ENCODE measurements around the gene CAPN9. TPM values are rescaled to one million over a fixed set of nuclear protein-coding genes. Genes with fewer than 3 reads are reported as not detected.
"Not testable (repeated sequence)": the region's sequence is repeated elsewhere in the genome, so short reads cannot be mapped to it uniquely, and the experiment has no call there.

The CAPN9 gene, protein sequence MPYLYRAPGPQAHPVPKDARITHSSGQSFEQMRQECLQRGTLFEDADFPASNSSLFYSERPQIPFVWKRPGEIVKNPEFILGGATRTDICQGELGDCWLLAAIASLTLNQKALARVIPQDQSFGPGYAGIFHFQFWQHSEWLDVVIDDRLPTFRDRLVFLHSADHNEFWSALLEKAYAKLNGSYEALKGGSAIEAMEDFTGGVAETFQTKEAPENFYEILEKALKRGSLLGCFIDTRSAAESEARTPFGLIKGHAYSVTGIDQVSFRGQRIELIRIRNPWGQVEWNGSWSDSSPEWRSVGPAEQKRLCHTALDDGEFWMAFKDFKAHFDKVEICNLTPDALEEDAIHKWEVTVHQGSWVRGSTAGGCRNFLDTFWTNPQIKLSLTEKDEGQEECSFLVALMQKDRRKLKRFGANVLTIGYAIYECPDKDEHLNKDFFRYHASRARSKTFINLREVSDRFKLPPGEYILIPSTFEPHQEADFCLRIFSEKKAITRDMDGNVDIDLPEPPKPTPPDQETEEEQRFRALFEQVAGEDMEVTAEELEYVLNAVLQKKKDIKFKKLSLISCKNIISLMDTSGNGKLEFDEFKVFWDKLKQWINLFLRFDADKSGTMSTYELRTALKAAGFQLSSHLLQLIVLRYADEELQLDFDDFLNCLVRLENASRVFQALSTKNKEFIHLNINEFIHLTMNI
- total RNA-seq: not detected in 2 replicates

DNA sequence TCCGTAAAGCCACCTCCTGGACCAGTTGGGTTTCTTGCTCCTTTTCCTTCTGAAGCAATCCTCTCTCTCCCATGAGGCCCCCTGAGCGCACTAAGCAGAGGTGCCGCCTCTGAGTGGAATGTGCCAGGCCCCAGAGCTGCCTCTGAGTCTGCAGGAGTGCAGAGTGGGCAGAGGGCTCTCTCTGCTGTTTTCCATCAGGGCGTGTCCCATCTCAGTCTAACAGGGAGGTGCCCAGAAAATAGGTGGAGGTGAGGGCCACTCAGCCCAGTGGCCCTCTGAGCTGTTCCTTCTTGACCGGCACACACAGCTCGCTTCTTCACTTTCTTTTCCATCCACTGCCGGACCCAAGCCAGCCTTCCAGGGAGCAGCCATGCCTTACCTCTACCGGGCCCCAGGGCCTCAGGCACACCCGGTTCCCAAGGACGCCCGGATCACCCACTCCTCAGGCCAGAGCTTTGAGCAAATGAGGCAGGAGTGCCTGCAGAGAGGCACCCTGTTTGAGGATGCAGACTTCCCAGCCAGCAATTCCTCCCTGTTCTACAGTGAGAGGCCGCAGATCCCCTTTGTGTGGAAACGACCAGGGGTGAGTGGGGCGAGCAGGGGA, at the start of gene CAPN9:
CAPN9 (plus strand) TSS at position 262 of the 604 bp plus-strand sequence; CDS start at position 371, 109 bp downstream.
- H3K4me1 Mint-ChIP-seq: no peaks in the 10 kb centered on the region
- no peak for DNase-seq
- H3K27ac Mint-ChIP-seq: no peak within 1 kb of the TSS
- no peaks in the 10 kb centered on the region for H3K9me3 Mint-ChIP-seq
- no peaks in the 10 kb centered on the region for H3K36me3 Mint-ChIP-seq (ENCODE audit: low read depth)
- H3K27me3 Mint-ChIP-seq: no peaks in the 10 kb centered on the region
- H3K4me3 Mint-ChIP-seq: no peak within 1 kb of the TSS
- intact Hi-C loops (cut with micrococcal nuclease): no loop called here

DNA sequence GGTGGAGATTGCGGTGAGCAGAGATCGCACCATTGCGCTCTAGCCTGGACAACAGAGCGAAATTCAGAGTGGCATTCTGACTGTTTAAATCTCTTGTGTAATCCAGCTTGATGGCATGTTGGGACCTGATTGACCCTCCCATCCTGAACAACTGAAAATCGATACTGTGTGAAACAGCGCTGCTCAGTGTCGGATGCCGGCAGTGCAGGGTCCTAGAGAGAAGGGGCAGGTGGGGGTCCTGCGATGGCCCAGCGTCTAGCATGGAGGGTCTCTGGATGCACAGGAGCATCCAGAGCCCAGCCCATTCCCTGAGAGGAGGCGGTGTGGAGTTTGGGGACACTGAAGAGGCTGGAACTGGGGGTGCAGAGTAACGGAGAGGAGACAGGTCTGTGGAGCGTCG, 49.1 kb upstream of the CAPN9 start:
- Mint-ChIP-seq H3K4me3 (no peak overlapping the region), H3K27ac (no peak overlapping the region), H3K36me3 (ENCODE audit: low read depth) (peaks cover 9% of the 10 kb centered on the region), H3K4me1 (no peaks in the 10 kb centered on the region), H3K27me3 (peaks cover 9% of the 10 kb centered on the region), H3K9me3 (no peaks in the 10 kb centered on the region)
- intact Hi-C loops (cut with micrococcal nuclease): no loop called here
- DNase-seq: no peak

DNA sequence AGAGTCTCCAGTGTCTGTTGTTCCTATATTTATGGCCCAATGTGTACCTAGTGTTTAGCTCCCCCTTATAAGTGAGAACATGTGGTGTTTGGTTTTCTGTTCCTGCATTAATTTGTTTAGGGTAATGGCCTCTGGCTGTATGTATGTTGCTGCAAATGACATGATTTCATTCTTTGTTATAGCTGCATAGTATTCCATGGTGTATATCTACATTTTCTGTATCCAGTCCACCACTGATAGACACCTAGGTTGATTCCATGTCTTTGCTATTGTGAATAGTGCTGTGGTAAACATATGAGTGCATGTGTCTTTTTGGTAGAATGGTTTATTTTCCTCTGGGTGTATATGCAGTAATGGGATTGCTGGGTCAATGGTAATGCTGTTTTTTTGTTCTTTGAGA, 48.2 kb upstream of the CAPN9 start:
- H3K9me3 Mint-ChIP-seq; DNase-seq; H3K27ac Mint-ChIP-seq; H3K4me3 Mint-ChIP-seq; intact Hi-C loops (cut with micrococcal nuclease); H3K36me3 Mint-ChIP-seq (ENCODE audit: low read depth); H3K4me1 Mint-ChIP-seq; H3K27me3 Mint-ChIP-seq: not testable (repeated sequence)

DNA sequence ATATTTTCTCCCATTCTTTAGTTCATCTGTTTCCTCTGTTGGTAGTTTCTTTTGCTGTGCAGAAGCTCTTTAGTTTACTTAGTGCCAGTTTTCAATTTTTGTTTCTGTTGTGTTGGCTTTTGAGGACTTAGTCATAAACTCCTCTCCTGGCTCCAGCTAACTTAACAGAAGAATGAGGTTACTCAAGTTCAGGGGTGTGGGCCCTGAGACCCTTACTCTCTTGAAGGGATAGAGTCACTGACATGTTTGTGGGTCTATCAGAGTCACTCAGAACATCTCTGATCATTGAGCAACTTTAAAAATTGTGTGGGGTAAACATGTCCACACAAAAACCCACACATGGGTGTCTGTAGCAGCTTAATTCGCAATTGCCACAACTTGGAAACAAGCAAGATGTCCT, 47.5 kb upstream of the CAPN9 start:
- DNase-seq: no peak
- Mint-ChIP-seq H3K4me1 (no peaks in the 10 kb centered on the region), H3K27ac (no peak overlapping the region), H3K4me3 (no peak overlapping the region), H3K9me3 (no peaks in the 10 kb centered on the region), H3K36me3 (ENCODE audit: low read depth) (no peaks in the 10 kb centered on the region), H3K27me3 (peaks cover 9% of the 10 kb centered on the region)
- intact Hi-C loops (cut with micrococcal nuclease): no loop called here

DNA sequence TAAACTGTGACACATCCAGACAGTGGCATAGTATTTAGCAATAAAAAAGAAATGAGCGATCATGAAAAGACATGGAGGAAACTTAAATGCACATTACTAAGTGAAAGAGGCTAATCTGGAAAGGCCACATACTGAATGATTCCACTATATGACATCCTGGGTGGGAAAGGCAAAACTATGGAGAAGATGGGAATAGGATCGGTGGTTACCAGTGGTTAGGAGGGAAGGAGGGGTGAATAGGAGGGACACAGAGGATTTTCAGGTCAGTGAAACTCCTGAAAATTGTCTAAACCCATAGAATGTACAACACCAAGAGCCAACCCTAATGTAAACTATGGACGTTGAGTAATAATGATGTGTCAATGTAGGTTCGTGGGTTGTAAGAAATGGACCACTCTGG, 47.1 kb upstream of the CAPN9 start:
- Mint-ChIP-seq H3K36me3 (ENCODE audit: low read depth) (no peaks in the 10 kb centered on the region), H3K4me1 (no peaks in the 10 kb centered on the region), H3K4me3 (no peak overlapping the region), H3K27ac (no peak overlapping the region), H3K27me3 (peaks cover 9% of the 10 kb centered on the region), H3K9me3 (no peaks in the 10 kb centered on the region)
- DNase-seq: no peak
- intact Hi-C loops (cut with micrococcal nuclease): no loop called here

DNA sequence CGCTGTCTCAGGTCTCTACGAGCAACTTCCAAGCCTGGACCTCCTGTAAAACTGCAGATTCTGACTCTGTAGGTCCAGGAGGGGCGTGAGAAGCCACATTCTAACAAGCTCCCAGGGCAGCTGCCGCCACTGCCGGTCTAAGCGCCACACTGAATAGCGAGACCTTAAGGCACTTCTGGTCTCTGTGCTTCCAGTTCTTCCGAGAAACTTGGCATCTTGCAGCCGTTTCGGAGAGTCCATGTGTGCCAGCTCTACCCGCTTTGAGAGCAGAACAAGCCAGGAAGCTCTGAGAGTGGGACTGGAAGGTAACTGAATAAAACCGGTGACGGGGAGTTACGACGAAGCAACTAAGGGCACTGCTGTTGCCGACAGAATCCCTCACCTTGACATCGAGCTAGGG, 45.8 kb upstream of the CAPN9 start:
- H3K36me3 Mint-ChIP-seq (ENCODE audit: low read depth): no peaks in the 10 kb centered on the region
- intact Hi-C loops (cut with micrococcal nuclease): no loop called here
- no peak for DNase-seq
- no peaks in the 10 kb centered on the region for H3K4me1 Mint-ChIP-seq
- peaks cover 9% of the 10 kb centered on the region for H3K27me3 Mint-ChIP-seq
- no peak overlapping the region for H3K27ac Mint-ChIP-seq
- H3K4me3 Mint-ChIP-seq: no peak overlapping the region
- no peaks in the 10 kb centered on the region for H3K9me3 Mint-ChIP-seq

DNA sequence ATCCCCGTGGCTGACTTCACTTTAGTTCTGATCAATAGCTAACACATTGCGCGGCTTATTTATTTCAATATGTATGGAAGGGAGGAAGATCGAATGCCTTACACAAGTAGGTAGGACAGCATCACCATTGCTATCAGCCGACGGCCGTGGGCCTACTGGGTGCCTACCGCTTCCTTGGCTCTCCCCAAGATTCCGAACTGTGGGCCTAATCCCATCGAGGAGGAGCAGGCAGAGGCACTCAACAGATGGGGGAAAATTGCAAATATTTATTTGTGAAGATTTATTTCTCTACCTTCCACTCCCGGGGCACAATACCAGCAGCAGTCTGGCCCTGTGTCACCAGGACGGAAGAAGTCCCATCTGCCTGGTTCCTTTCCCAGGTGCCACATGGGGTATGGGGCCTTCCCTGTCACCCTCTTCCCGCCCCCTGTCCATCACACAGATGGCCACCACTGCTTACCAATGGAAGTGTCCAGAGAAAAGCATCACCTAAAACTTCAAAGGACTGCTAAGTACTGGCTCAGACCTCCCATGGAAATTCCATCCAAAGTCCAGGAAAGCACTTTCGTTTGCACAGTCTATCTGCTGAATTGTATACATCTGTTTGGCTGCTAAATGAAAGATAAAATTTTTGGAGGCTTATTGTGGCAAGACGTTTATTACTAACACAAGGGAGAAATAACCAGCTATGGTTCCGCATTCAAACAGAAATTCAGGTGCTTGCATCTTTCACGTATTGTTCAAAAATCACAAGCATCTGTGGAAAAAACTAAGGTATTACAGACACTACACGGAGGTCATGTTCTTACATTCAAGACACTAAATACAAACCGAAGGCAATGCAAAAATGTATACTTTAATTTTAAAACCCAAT, 45.1 kb upstream of the CAPN9 start:
- H3K9me3 Mint-ChIP-seq: no peaks in the 10 kb centered on the region
- peaks cover 9% of the 10 kb centered on the region for H3K27me3 Mint-ChIP-seq
- H3K4me3 Mint-ChIP-seq: no peak overlapping the region
- no peak for DNase-seq
- no peak overlapping the region for H3K27ac Mint-ChIP-seq
- no peaks in the 10 kb centered on the region for H3K36me3 Mint-ChIP-seq (ENCODE audit: low read depth)
- intact Hi-C loops (cut with micrococcal nuclease): no loop called here
- no peaks in the 10 kb centered on the region for H3K4me1 Mint-ChIP-seq

DNA sequence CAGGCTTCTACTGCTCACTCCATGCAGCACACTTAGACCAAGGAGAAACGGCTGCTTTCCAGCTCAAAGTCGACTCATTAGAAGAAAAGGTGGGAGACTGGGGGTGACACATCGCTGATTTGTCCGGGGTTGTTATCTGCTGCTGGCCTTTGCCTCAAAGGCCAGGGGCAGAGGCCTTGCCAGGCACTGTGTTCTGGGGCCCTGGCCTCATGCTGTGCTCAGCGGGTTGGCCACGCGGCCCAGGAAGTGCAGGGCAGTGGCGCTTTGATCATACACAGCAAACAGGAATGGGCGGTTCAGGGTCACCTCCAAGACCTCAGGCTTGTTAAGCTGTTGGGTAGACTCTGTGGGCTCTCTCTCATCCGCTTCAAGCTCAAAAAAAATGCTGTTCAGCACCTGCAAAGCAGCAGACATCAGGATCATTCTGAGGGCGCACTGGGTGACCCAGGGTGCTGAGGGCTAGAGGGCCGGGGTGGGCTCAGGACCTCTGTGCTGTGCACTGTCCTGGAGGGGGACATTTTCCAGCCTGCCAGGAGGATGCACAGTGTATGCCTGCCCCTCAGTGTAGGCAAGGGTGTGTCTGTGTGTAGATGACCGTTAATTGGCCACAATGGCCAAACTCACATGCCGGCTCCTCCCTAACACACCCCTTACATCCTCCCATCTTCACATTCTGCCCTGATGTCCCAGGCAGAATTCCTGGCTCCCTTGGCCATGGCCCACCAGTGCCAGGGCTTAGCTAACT, 44.1 kb upstream of the CAPN9 start:
- Mint-ChIP-seq H3K27ac (no peak overlapping the region), H3K9me3 (no peaks in the 10 kb centered on the region), H3K4me1 (no peaks in the 10 kb centered on the region), H3K4me3 (no peak overlapping the region), H3K36me3 (ENCODE audit: low read depth) (no peaks in the 10 kb centered on the region), H3K27me3 (peaks cover 13% of the 10 kb centered on the region)
- no peak for DNase-seq
- intact Hi-C loops (cut with micrococcal nuclease): no loop called here

DNA sequence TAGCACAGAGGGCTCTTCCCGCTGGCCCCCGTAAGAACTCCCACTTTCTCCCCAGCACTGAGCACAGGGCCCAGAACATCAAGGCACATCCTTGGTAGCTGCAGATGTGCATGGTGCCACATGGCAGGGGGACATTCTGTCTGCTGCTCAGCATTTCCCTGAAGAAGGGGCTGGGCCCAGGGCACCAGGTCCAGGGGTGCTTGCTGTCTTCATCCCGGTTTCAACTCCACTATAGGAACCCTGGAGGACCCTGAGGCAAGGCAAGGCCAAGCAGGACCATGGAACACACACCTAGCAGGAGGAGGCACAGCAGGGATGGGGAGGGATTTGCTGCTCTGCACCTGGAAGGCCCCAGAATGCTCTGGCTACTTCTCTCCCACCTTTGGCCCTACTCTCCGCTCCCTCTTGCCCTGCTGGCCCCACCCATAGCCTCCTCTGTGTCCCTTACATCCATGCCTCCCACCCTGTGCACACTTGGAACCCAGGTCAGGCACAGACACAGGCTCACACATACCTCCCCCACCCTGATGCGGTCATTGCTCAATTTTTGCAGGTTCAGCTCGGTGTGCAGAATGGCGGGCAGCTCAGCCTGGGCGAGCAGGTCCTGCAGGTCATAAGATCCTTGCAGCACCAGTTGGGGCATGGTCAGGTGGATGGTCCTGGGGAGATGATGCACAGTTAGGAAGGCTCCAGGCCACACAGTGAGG, 43.4 kb upstream of the CAPN9 start:
- no peak overlapping the region for H3K27ac Mint-ChIP-seq
- H3K4me3 Mint-ChIP-seq: no peak overlapping the region
- H3K9me3 Mint-ChIP-seq: no peaks in the 10 kb centered on the region
- intact Hi-C loops (cut with micrococcal nuclease): no loop called here
- no peak for DNase-seq
- H3K4me1 Mint-ChIP-seq: no peaks in the 10 kb centered on the region
- H3K36me3 Mint-ChIP-seq (ENCODE audit: low read depth): no peaks in the 10 kb centered on the region
- H3K27me3 Mint-ChIP-seq: peaks cover 16% of the 10 kb centered on the region

DNA sequence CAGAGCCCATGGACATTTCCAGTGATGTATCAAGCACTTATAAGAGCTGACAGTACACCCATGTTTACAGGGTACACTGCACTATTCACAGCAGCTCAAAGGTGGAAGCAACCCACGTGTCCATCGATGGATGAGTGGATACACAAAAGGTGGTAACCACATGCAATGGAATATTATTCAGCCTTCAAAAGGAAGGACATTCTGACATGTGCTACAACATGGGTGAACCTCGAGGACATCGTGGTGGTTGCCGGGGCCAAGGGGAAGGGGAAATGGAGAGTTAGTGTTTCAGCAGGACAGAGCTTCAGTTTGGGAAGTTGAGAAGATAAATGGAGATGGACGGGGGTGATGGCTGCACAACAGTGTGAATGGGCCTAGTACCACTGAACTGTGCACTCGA, 42.4 kb upstream of the CAPN9 start:
- H3K9me3 Mint-ChIP-seq: no peaks in the 10 kb centered on the region
- no peaks in the 10 kb centered on the region for H3K36me3 Mint-ChIP-seq (ENCODE audit: low read depth)

DNA sequence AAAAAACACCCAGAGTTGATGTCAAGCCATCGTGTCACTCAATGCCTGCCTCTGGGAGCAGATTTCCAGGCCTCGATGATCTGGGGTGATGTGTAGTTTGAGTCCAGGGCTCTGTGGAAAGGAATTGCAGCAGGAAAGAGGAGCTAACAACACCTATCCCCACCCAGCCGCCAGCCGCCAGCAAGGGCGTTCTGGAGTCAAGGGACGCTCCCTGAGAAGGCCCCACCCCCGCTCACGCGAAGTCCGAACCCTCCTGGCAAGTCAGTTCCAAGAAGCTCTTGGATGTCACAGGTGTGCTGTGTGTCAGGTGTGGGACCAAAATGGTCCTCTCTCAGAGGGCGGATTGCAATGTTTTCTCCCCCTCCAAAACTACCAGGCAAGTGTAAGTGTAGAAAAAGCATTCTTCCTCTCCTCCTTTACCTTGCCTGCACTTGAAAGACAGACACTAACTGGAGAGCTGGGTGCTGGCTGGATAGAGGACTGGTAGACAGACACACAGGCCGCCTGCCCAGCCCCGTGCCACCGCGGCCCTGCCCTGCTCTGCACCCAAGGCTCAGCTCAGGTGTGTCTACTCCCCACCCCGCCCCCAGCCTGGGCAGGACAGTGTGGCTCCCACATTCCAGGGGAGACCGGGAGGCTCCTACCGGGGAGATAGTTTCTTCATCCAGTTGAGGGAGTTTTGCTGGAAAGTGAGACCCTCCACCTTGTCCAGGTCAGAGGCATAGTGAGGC, 41.7 kb upstream of the CAPN9 start:
- no peak overlapping the region for H3K27ac Mint-ChIP-seq
- DNase-seq: no peak
- H3K27me3 Mint-ChIP-seq: peaks cover 6% of the 10 kb centered on the region
- H3K36me3 Mint-ChIP-seq (ENCODE audit: low read depth): no peaks in the 10 kb centered on the region
- H3K4me1 Mint-ChIP-seq: no peaks in the 10 kb centered on the region
- intact Hi-C loops (cut with micrococcal nuclease): no loop called here
- no peak overlapping the region for H3K4me3 Mint-ChIP-seq
- H3K9me3 Mint-ChIP-seq: no peaks in the 10 kb centered on the region

More for the DNA sequence above, 42.4 kb upstream of the CAPN9 start:
- Mint-ChIP-seq H3K4me1 (no peaks in the 10 kb centered on the region), H3K27ac (no peak overlapping the region), H3K27me3 (peaks cover 11% of the 10 kb centered on the region), H3K4me3 (no peak overlapping the region)
- no peak for DNase-seq
- intact Hi-C loops (cut with micrococcal nuclease): no loop called here

DNA sequence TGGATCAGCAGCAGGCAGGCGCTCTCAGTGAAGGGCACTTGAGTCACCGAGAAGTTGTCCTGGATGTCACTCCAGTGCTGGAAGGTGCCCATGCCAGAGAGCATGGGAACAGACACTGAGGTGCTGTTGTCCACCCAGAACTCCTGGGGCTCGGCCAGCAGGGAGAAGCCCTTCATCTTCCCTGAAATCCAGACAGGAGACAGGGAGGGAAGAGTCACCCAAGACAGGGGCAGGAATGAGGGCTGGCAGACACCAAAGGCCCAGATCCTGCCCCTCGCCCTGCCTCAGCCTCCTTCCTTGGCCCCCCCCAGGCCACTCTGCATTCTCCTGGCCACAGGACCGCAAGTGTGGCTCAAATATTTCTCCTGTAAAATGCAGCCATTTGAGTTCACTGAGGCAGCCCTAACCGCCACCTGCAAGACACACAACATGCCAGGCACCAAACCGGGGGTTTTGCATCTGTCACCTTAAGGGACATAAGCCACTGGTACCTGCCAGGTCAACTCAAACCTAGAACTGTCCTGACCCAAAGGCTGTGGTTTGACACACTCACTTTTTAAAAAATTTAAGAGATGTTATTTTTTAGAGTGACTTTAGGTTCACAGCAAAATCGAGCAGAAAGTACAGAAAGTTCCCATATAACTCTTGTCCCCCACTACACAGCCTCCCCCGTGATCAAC, 41.0 kb upstream of the CAPN9 start:
- no peak overlapping the region for H3K27ac Mint-ChIP-seq
- H3K9me3 Mint-ChIP-seq: no peaks in the 10 kb centered on the region
- no peak for DNase-seq
- H3K4me1 Mint-ChIP-seq: no peaks in the 10 kb centered on the region
- intact Hi-C loops (cut with micrococcal nuclease): no loop called here
- peaks cover 6% of the 10 kb centered on the region for H3K27me3 Mint-ChIP-seq
- H3K36me3 Mint-ChIP-seq (ENCODE audit: low read depth): no peaks in the 10 kb centered on the region
- no peak overlapping the region for H3K4me3 Mint-ChIP-seq
